Activated naive CD8-positive, alpha-beta T cell treated with anti-CD3 and anti-CD28 coated beads for 36 hours (primary cell): ENCODE results near the gene SRR. TPM values are rescaled to one million over a fixed set of nuclear protein-coding genes. Genes with fewer than 3 reads are reported as not detected.
A peak's percentile ranks its signal among the peaks of the same experiment; 100 is the strongest.
"Not testable (repeated sequence)": the region's sequence is repeated elsewhere in the genome, so short reads cannot be mapped to it uniquely, and the experiment has no call there.

Experiments
- DNase-seq: peaks from one replicate; pipeline ENCODE4 v3.0.0; 2021
- H3K27ac Mint-ChIP-seq: one replicate; pipeline ENCODE4 v1.8.0; 2022; ENCODE audit warnings: mild to moderate bottlenecking, moderate library complexity, mixed read lengths
- H3K27me3 Mint-ChIP-seq: one replicate; pipeline ENCODE4 v1.8.0; 2022; ENCODE audit warnings: mild to moderate bottlenecking, mixed read lengths
- H3K36me3 Mint-ChIP-seq: one replicate; pipeline ENCODE4 v1.8.0; 2021; ENCODE audit warnings: mild to moderate bottlenecking, mixed read lengths
- H3K4me1 Mint-ChIP-seq: one replicate; pipeline ENCODE4 v1.8.0; 2021; ENCODE audit warnings: mixed read lengths
- H3K4me3 Mint-ChIP-seq: one replicate; pipeline ENCODE4 v1.8.0; 2022; ENCODE audit warnings: mild to moderate bottlenecking, moderate library complexity, mixed read lengths
- H3K9me3 Mint-ChIP-seq: one replicate; pipeline ENCODE4 v1.8.0; 2022; ENCODE audit warnings: mixed read lengths
- total RNA-seq, 2 experiments: library from RNA; stranded (reverse); gene quantifications; one replicate each; pipeline ENCODE4 v1.2.3, GENCODE V29; 2021

The SRR gene
- total RNA-seq, result 10 to 100 TPM; 10.9 to 13.1 TPM

GRCh38 chr17:2303204-2304188, at the start of gene SRR, which contains the start of gene SMG6:
Gene SRR (plus strand): TSS chr17:2303950. CDS start chr17:2315561, 11,611 bp downstream.
Gene SMG6 (minus strand): TSS chr17:2303785. CDS start chr17:2303720, 65 bp downstream.
- Mint-ChIP-seq H3K4me3 (peak within 1 kb of the TSS; percentile 88), H3K9me3 (no peaks in the 10 kb centered on the region), H3K27ac (peak within 1 kb of the TSS; percentile 76), H3K4me1 (peaks cover 25% of the 10 kb centered on the region), H3K27me3 (no peaks in the 10 kb centered on the region), H3K36me3 (peaks cover 26% of the 10 kb centered on the region)
- DNase-seq, result peak; percentile 95

GRCh38 chr17:2258830-2259229, 44.9 kb upstream of the SRR start:
- peak overlapping the region; percentile 96 for H3K27ac Mint-ChIP-seq
- not testable (repeated sequence) for H3K9me3 Mint-ChIP-seq, DNase-seq, H3K27me3 Mint-ChIP-seq
- H3K4me1 Mint-ChIP-seq, result peaks cover 67% of the 10 kb centered on the region
- peaks cover 78% of the 10 kb centered on the region for H3K36me3 Mint-ChIP-seq
- peak overlapping the region; percentile 80 for H3K4me3 Mint-ChIP-seq

GRCh38 chr17:2259769-2260536, 43.8 kb upstream of the SRR start:
- H3K4me1 Mint-ChIP-seq, result peaks cover 67% of the 10 kb centered on the region
- no peaks in the 10 kb centered on the region for H3K27me3 Mint-ChIP-seq
- peak; percentile 83 for DNase-seq
- H3K9me3 Mint-ChIP-seq, result peaks cover 4% of the 10 kb centered on the region
- H3K27ac Mint-ChIP-seq, result peak overlapping the region; percentile 96
- peaks cover 79% of the 10 kb centered on the region for H3K36me3 Mint-ChIP-seq
- peak overlapping the region; percentile 80 for H3K4me3 Mint-ChIP-seq

GRCh38 chr17:2262135-2262587, 41.6 kb upstream of the SRR start:
- Mint-ChIP-seq H3K4me3 (peak overlapping the region; percentile 84), H3K4me1 (peaks cover 82% of the 10 kb centered on the region), H3K36me3 (peaks cover 74% of the 10 kb centered on the region), H3K27ac (peak overlapping the region; percentile 100), H3K9me3 (peaks cover 4% of the 10 kb centered on the region), H3K27me3 (no peaks in the 10 kb centered on the region)
- DNase-seq, result no peak

GRCh38 chr17:2263183-2264066, 40.3 kb upstream of the SRR start:
- Mint-ChIP-seq H3K27me3 (no peaks in the 10 kb centered on the region), H3K4me3 (peak overlapping the region; percentile 84), H3K36me3 (peaks cover 69% of the 10 kb centered on the region), H3K9me3 (peaks cover 1% of the 10 kb centered on the region), H3K4me1 (peaks cover 82% of the 10 kb centered on the region), H3K27ac (peak overlapping the region; percentile 100)
- DNase-seq, result no peak

GRCh38 chr17:2264067-2264860, 39.5 kb upstream of the SRR start:
- peak overlapping the region; percentile 100 for H3K27ac Mint-ChIP-seq
- H3K9me3 Mint-ChIP-seq, result no peaks in the 10 kb centered on the region
- H3K4me1 Mint-ChIP-seq, result peaks cover 73% of the 10 kb centered on the region
- H3K27me3 Mint-ChIP-seq, result no peaks in the 10 kb centered on the region
- DNase-seq, result peak; percentile 34
- peaks cover 63% of the 10 kb centered on the region for H3K36me3 Mint-ChIP-seq
- H3K4me3 Mint-ChIP-seq, result peak overlapping the region; percentile 84

GRCh38 chr17:2265166-2265565, 38.6 kb upstream of the SRR start:
- peaks cover 66% of the 10 kb centered on the region for H3K36me3 Mint-ChIP-seq
- not testable (repeated sequence) for DNase-seq, H3K9me3 Mint-ChIP-seq, H3K27me3 Mint-ChIP-seq
- H3K4me1 Mint-ChIP-seq, result peaks cover 73% of the 10 kb centered on the region
- peak overlapping the region; percentile 84 for H3K4me3 Mint-ChIP-seq
- H3K27ac Mint-ChIP-seq, result peak overlapping the region; percentile 100

GRCh38 chr17:2266045-2266864, 37.5 kb upstream of the SRR start:
- Mint-ChIP-seq H3K4me1 (peaks cover 74% of the 10 kb centered on the region), H3K36me3 (peaks cover 63% of the 10 kb centered on the region), H3K27ac (peak overlapping the region; percentile 100), H3K4me3 (peak overlapping the region; percentile 84), H3K9me3 (no peaks in the 10 kb centered on the region), H3K27me3 (no peaks in the 10 kb centered on the region)
- DNase-seq, result peak; percentile 86

GRCh38 chr17:2266865-2267228, 36.9 kb upstream of the SRR start:
- H3K36me3 Mint-ChIP-seq, result peaks cover 59% of the 10 kb centered on the region
- H3K9me3 Mint-ChIP-seq, result no peaks in the 10 kb centered on the region
- peaks cover 71% of the 10 kb centered on the region for H3K4me1 Mint-ChIP-seq
- no peak for DNase-seq
- H3K27me3 Mint-ChIP-seq, result no peaks in the 10 kb centered on the region
- peak overlapping the region; percentile 100 for H3K27ac Mint-ChIP-seq
- H3K4me3 Mint-ChIP-seq, result peak overlapping the region; percentile 84

- no peaks in the 10 kb centered on the region for H3K27me3 Mint-ChIP-seq
- H3K4me3 Mint-ChIP-seq, result peak overlapping the region; percentile 84
- peaks cover 71% of the 10 kb centered on the region for H3K4me1 Mint-ChIP-seq
- peaks cover 59% of the 10 kb centered on the region for H3K36me3 Mint-ChIP-seq
- no peak for DNase-seq
- H3K9me3 Mint-ChIP-seq, result no peaks in the 10 kb centered on the region
- H3K27ac Mint-ChIP-seq, result peak overlapping the region; percentile 100
Observed at GRCh38 chr17:2267354-2267753, 36.4 kb upstream of the SRR start.

GRCh38 chr17:2271985-2272702, 31.6 kb upstream of the SRR start:
- Mint-ChIP-seq H3K9me3 (no peaks in the 10 kb centered on the region), H3K4me3 (peak overlapping the region; percentile 8), H3K4me1 (peaks cover 61% of the 10 kb centered on the region), H3K27ac (peak overlapping the region; percentile 82), H3K27me3 (no peaks in the 10 kb centered on the region), H3K36me3 (peaks cover 63% of the 10 kb centered on the region)
- no peak for DNase-seq

- Mint-ChIP-seq H3K4me1 (peaks cover 59% of the 10 kb centered on the region), H3K27me3 (no peaks in the 10 kb centered on the region), H3K4me3 (no peak overlapping the region), H3K27ac (no peak overlapping the region), H3K36me3 (peaks cover 65% of the 10 kb centered on the region), H3K9me3 (no peaks in the 10 kb centered on the region)
- DNase-seq, result no peak
Observed at GRCh38 chr17:2274414-2274813, 29.3 kb upstream of the SRR start.
